Heart left ventricle (tissue), 16 donors: Measurements from ENCODE around the gene TKT. TPM values are rescaled to one million over a fixed set of nuclear protein-coding genes. Genes with fewer than 3 reads are reported as not detected.
A peak's percentile ranks its signal among the peaks of the same experiment; 100 is the strongest.

ENCODE experiments used
- ATAC-seq, 4 donors: fragments of 200-7000 bp; cut with Tn5 transposase; one replicate each; pipeline ENCODE4 v1.9.1; 2020 to 2022; ENCODE audit warnings: moderate library complexity in 4 of 4, mild to moderate bottlenecking in 3 of 4, moderate number of reproducible peaks in 1 of 4
- DNase-seq, 5 donors: peaks; one replicate each; pipeline ENCODE4 v3.0.0-alpha.2; 2020
- H3K27ac ChIP-seq, 12 donors: fragments of 200-600 bp; sonication (generic) in 4 of 12; one replicate each; pipeline versions ENCODE4 v1.5.0 to v1.8.0; 2016 to 2022; ENCODE audit warnings: mild to moderate bottlenecking in 2 of 12
- H3K27me3 ChIP-seq, 9 donors: fragments of 200-600 bp; sonication (generic) in 2 of 9; one replicate each; pipeline versions ENCODE4 v1.5.1 to v1.8.0; 2016 to 2022; ENCODE audit warnings: mild to moderate bottlenecking in 3 of 9
- H3K36me3 ChIP-seq, 9 donors: fragments of 200-600 bp; sonication (generic) in 2 of 9; one replicate each; pipeline versions ENCODE4 v1.5.0 to v1.8.0; 2018 to 2022; ENCODE audit warnings: mild to moderate bottlenecking in 2 of 9
- H3K4me1 ChIP-seq, 12 donors: fragments of 200-600 bp; sonication (generic) in 4 of 12; one replicate each; pipeline versions ENCODE4 v1.5.0 to v1.8.0; 2016 to 2022; ENCODE audit warnings: mild to moderate bottlenecking in 3 of 12
- H3K4me3 ChIP-seq, 12 donors: fragments of 200-600 bp; sonication (generic) in 4 of 12; one replicate each; pipeline versions ENCODE4 v1.5.0 to v1.8.0; 2017 to 2022; ENCODE audit warnings: mild to moderate bottlenecking in 9 of 12, moderate library complexity in 4 of 12
- H3K9me3 ChIP-seq, 12 donors: fragments of 200-600 bp; sonication (generic) in 4 of 12; one replicate each; pipeline versions ENCODE4 v1.5.0 to v1.8.0; 2016 to 2022; ENCODE audit warnings: mild to moderate bottlenecking in 1 of 12
- POLR2A ChIP-seq, 2 donors: fragments of 450-650 bp; IDR thresholded peaks; one replicate each; pipeline ENCODE4 v1.6.1; 2017; ENCODE audit warnings: antibody characterized with exemption in 2 of 2, mild to moderate bottlenecking in 2 of 2, moderate library complexity in 2 of 2
- WGBS, 4 donors: extraction: QIAGEN DNeasy Blood & Tissue Kit in 2 of 4; methylation state at CpG; one replicate each; pipeline versions ENCODE4 v1.1.5 to v1.1.7; 2013 to 2018; 5-methylcytosine and 5-hydroxymethylcytosine counted together
- intact Hi-C, 10 donors: fragments of 100-400 bp; cut with DNase I; formaldehyde crosslinking; loops; one replicate each; pipeline versions ENCODE4 v1.11.1 to v1.14.2; 2022
- polyA plus RNA-seq, 2 donors: library from polyadenylated mRNA; stranded (reverse); fragments of 200-250 nt; gene quantifications; one replicate each; pipeline ENCODE4 v1.2.3, GENCODE V29; 2013
- total RNA-seq, 9 donors: library from RNA; depleted of rRNA in 2 of 9; stranded (reverse); fragments of >200 nt in 2 of 9; fragmentation: NEBNext Ultra II Directional in 3 of 9; extraction: Animal tissue kit (Norgen Biotek cat#: 25700) in 3 of 9; gene quantifications; one replicate each; pipeline versions ENCODE4 v1.1.0 to v1.2.4, GENCODE V29; 2016 to 2023
- TF ChIP-seq, protein P1 (sequence below), 12 donors: fragments of 200-600 bp; sonication (generic) in 4 of 12; IDR thresholded peaks; one replicate each; pipeline versions ENCODE4 v1.5.0 to v1.8.0; 2018 to 2022; ENCODE audit warnings: antibody characterized with exemption in 12 of 12, mild to moderate bottlenecking in 5 of 12
- donor health status: ischemic (EF 13 %, LVEDD 7.1; RV severe dilation, severe dysfunction).
- donor health status: healthy with polysubstance abuse.
- donor health status: DM: no; HTN: yes; CAD: no.
- donor health status: DM: no; HTN: no; CAD: no.
- donor health status: ischemic (EF 25% LVEDD 6.9; RV normal size, moderate dysfunction).
- donor health status: ischemic (EF 25% LVEDD 5.7; RV mildly dilated, moderate dysfunction).
- donor health status: healthy.
- donor health status: DM: yes; HTN: yes; CAD: no.
- donor health status: ischemic (EF 35%, LVEDD 5.7; RV mildly dilated, moderate dysfunction).
- donor health status: nonischemic (EF 11% LVEDD 7.7; RV severe dilation, severe dysfunction).
- donor health status: DM: yes; HTN: yes; CAD: no.
- donor health status: PGD.
- donor health status: ischemic (EF 29% LVEDD 5.4; RV normal size, mild dysfunction).
- donor health status: nonischemic (EF 23%, LVEDD 6.1; RV moderate dilation, normal function).

TKT gene
- total and polyA plus RNA-seq, 11 donors, result 20.6 to 111 (median 36.6) TPM

DNA sequence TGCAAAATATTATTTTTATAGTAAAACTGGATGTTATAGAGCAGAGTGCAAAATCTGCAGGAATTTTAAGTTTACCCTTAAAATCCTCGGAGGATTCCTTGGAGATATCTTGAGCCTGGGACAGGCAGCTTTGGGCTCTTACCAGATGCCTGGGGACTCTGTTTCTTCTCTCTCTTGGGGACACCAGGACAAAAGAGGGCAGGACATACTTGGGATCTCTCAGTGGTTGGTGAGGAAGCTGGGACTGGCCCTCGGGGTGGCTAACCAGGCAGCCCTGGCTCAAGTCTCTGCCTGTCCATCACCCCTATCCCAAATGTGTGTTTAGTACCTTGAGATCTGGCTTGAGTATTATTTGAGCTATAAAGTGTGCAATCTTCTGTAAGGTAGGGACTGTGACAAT, 38.6 kb downstream of the TKT start:
- ATAC-seq (no peak), DNase-seq (peak in 1 of 5 donors; percentile 10)
- H3K36me3 ChIP-seq, result no peaks in the 10 kb centered on the region
- H3K4me3 ChIP-seq, result no peak overlapping the region
- TF ChIP-seq POLR2A (IDR thresholded peaks at IDR 0.05), result no peak
- TF ChIP-seq, protein P1, sequence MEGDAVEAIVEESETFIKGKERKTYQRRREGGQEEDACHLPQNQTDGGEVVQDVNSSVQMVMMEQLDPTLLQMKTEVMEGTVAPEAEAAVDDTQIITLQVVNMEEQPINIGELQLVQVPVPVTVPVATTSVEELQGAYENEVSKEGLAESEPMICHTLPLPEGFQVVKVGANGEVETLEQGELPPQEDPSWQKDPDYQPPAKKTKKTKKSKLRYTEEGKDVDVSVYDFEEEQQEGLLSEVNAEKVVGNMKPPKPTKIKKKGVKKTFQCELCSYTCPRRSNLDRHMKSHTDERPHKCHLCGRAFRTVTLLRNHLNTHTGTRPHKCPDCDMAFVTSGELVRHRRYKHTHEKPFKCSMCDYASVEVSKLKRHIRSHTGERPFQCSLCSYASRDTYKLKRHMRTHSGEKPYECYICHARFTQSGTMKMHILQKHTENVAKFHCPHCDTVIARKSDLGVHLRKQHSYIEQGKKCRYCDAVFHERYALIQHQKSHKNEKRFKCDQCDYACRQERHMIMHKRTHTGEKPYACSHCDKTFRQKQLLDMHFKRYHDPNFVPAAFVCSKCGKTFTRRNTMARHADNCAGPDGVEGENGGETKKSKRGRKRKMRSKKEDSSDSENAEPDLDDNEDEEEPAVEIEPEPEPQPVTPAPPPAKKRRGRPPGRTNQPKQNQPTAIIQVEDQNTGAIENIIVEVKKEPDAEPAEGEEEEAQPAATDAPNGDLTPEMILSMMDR (IDR thresholded peaks at IDR 0.05), result no peak
- intact Hi-C loops, result loop anchor here in 1 of 10 donors (5.0 kb wide), 1 partner anchor 495 kb away; no protein-coding TSS in a partner anchor
- H3K27ac ChIP-seq, result no peak overlapping the region
- H3K27me3 ChIP-seq, result no peaks in the 10 kb centered on the region
- peaks cover 0 to 31% (median 0%) of the 10 kb centered on the region in 12 donors for H3K4me1 ChIP-seq
- 41 to 65% (median 47%) methylated on average over 2 of the region's 2 CpGs for WGBS, 4 donors
- no peaks in the 10 kb centered on the region for H3K9me3 ChIP-seq

DNA sequence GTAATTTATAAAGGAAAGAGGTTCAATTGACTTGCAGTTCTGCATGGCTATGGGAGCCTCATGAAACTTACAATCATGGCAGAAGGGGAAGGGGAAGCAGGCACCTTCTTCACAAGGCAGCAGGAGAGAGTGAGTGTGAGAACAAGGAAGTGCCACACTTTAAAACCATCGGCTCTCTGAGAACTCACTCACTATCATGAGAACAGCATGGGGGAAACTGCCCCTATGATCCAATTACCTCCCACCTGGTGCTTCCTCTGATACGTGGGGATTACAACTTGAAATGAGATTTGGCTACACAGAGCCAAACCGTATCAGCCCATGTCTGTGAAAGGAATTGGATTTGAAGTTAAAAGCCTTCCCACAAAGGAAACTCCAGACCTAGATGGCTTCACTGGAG, 39.1 kb downstream of the TKT start:
- WGBS, 4 donors, result 21 to 31% (median 24%) methylated on average over 3 of the region's 3 CpGs
- Histone ChIP-seq H3K36me3 (no peaks in the 10 kb centered on the region), H3K27ac (no peak overlapping the region), H3K9me3 (no peaks in the 10 kb centered on the region), H3K4me1 (peaks cover 0 to 36% (median 0%) of the 10 kb centered on the region in 12 donors), H3K27me3 (no peaks in the 10 kb centered on the region), H3K4me3 (no peak overlapping the region)
- no peak for TF ChIP-seq POLR2A (IDR thresholded peaks at IDR 0.05)
- TF ChIP-seq, protein P1 (IDR thresholded peaks at IDR 0.05), result no peak
- intact Hi-C loops, result loop anchor here in 1 of 10 donors (5.0 kb wide), 1 partner anchor 496 kb away; no protein-coding TSS in a partner anchor
- DNase-seq (no peak), ATAC-seq (no peak)

DNA sequence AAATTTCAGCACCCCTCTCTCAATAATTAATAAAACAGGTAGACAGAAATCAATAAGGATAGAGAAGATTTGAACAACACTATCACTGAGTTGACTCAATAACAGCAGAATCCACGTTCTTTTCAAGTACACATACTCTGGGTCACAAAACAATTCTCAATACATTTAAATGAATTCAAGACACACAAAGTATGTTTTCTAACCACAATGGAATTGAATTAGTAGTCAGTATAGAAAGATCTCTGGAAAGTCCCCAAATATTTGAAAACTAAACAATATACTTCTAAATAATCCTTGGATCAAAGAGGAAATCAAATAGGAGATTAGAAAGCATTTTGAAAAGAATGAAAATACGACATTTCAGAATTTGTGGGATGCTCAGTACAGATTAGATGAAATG, 40.0 kb downstream of the TKT start:
- Histone ChIP-seq H3K27me3 (no peaks in the 10 kb centered on the region), H3K4me3 (no peak overlapping the region), H3K36me3 (no peaks in the 10 kb centered on the region), H3K4me1 (peaks cover 0 to 38% (median 0%) of the 10 kb centered on the region in 12 donors), H3K27ac (no peak overlapping the region), H3K9me3 (no peaks in the 10 kb centered on the region)
- WGBS, 4 donors, result 67 to 75% (median 72%) methylated on average over 2 of the region's 2 CpGs
- intact Hi-C loops, result loop anchor here in 1 of 10 donors (5.0 kb wide), 1 partner anchor 496 kb away; no protein-coding TSS in a partner anchor
- TF ChIP-seq POLR2A (IDR thresholded peaks at IDR 0.05), result no peak
- TF ChIP-seq, protein P1 (IDR thresholded peaks at IDR 0.05), result no peak
- ATAC-seq (no peak), DNase-seq (no peak)

DNA sequence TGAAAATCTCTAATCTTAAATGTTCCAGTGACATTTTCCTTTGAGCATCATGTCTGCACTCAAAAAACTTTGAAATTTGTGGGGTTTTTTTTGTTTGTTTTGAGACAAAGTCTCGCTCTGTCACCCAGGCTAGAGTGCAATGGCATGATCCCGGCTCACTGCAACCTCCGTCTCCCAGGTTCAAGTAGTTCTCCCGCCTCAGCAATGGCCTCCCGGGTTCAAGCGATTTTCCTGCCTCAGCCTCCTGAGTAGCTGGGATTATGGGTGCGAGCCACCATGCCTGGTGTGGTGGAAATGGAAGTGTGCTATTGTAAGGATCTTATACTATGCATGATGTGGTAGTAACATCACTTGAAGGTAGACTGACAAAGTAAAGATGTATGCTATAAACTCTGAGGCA, 42.5 kb downstream of the TKT start:
- intact Hi-C loops, result no loop called here
- TF ChIP-seq, protein P1 (IDR thresholded peaks at IDR 0.05), result no peak
- TF ChIP-seq POLR2A (IDR thresholded peaks at IDR 0.05), result no peak
- peaks cover 0 to 24% (median 0%) of the 10 kb centered on the region in 12 donors for H3K4me1 ChIP-seq
- 89 to 92% (median 90%) methylated on average over 7 of the region's 7 CpGs for whole genome bisulfite sequencing, 4 donors
- no peak for DNase-seq
- H3K4me3 ChIP-seq, result no peak overlapping the region
- H3K27ac ChIP-seq, result no peak overlapping the region
- H3K9me3 ChIP-seq, result peaks cover 0 to 14% (median 10%) of the 10 kb centered on the region in 12 donors
- no peak for ATAC-seq
- no peaks in the 10 kb centered on the region for H3K36me3 ChIP-seq
- no peaks in the 10 kb centered on the region for H3K27me3 ChIP-seq
